K562 (cell line): ENCODE data around the gene SLC3A2.

Experiments used
- CTCF ChIP-seq, 3 experiments: IDR thresholded peaks in 2 of 3; conservative IDR thresholded peaks in 1 of 3; 2 replicates each; pipeline ENCODE4 v1.5.1; 2011 to 2012; ENCODE audit warnings: low read length in 3 of 3, mild to moderate bottlenecking in 3 of 3, control low read depth in 2 of 3, improper control_type of control experiment in 1 of 3, inconsistent platforms in 1 of 3, low read depth in 1 of 3, mixed read lengths in 1 of 3, moderate library complexity in 1 of 3; ENCODE audit not compliant: insufficient read depth in 2 of 3
- DDX20 ChIP-seq: fragments of 450-650 bp; IDR thresholded peaks from 2 replicates; pipeline ENCODE4 v1.6.1; 2016; ENCODE audit warnings: missing genetic modification characterization, low read depth, mild to moderate bottlenecking, missing compliant biosample characterization, moderate library complexity
- IRF1 ChIP-seq: sonication (generic); formaldehyde crosslinking; IDR thresholded peaks from 2 replicates; pipeline ENCODE4 v1.8.0; 2022; ENCODE audit warnings: missing genetic modification reagents, mild to moderate bottlenecking, borderline replicate concordance
- IRF2 ChIP-seq: sonication (generic); formaldehyde crosslinking; IDR thresholded peaks from 2 replicates; pipeline ENCODE4 v1.8.1; 2022; ENCODE audit warnings: mild to moderate bottlenecking, missing genetic modification reagents
- MIER1 ChIP-seq: fragments of 450-650 bp; IDR thresholded peaks from 2 replicates; pipeline ENCODE4 v1.6.1; 2016; ENCODE audit warnings: antibody characterized with exemption, mild to moderate bottlenecking, low read depth
- MXI1 ChIP-seq: IDR thresholded peaks from 2 replicates; pipeline ENCODE4 v1.6.1; 2011; ENCODE audit warnings: low read depth, mild to moderate bottlenecking, improper control_type of control experiment, low read length
- POLR2A ChIP-seq: fragments of 450-650 bp; conservative IDR thresholded peaks from 2 replicates; pipeline ENCODE4 v1.6.1; 2016
- RAD21 ChIP-seq, 2 experiments: fragments of 250-450 bp in 1 of 2; fragments of 450-650 bp in 1 of 2; sonication (Bioruptor Pico) in 1 of 2; formaldehyde crosslinking in 1 of 2; IDR thresholded peaks in 1 of 2; conservative IDR thresholded peaks in 1 of 2; 2 replicates each; pipeline versions ENCODE4 v1.4.0 to v1.8.0; 2020 to 2022; ENCODE audit warnings: mild to moderate bottlenecking in 2 of 2, moderate library complexity in 1 of 2
- RNF219 ChIP-seq: fragments of 250-450 bp; sonication (Bioruptor Pico); IDR thresholded peaks from 2 replicates; pipeline ENCODE4 v1.5.0; 2022; ENCODE audit warnings: mild to moderate bottlenecking
- USF2 ChIP-seq: sonication (generic); formaldehyde crosslinking; IDR thresholded peaks from 2 replicates; pipeline ENCODE4 v1.5.0; 2020; ENCODE audit warnings: missing genetic modification reagents
- ZNF384 ChIP-seq: IDR thresholded peaks from 2 replicates; pipeline ENCODE4 v1.6.1; 2012; ENCODE audit warnings: low read depth, low read length, improper control_type of control experiment

- no peak for TF ChIP-seq RAD21 (CRISPR knock-in tag; conservative IDR thresholded peaks at IDR 0.05 in 1 of 2, IDR thresholded peaks at IDR 0.05 in 1 of 2)
- TF ChIP-seq IRF1 (CRISPR knock-in tag), result no peak
- no peak for TF ChIP-seq USF2
- no peak for TF ChIP-seq RNF219 (CRISPR knock-in tag)
- no peak for TF ChIP-seq MXI1
- no peak for TF ChIP-seq CTCF (IDR thresholded peaks at IDR 0.05 in 2 of 3, conservative IDR thresholded peaks at IDR 0.05 in 1 of 3; ENCODE audit: insufficient read depth in 2 of 3, low read depth in 1 of 3, low read length in 3 of 3)
- no peak for TF ChIP-seq IRF2
- no peak for TF ChIP-seq DDX20 (tag)
- TF ChIP-seq ZNF384, result no peak
- no peak for TF ChIP-seq MIER1
- no peak for TF ChIP-seq POLR2A
These were observed 14.8 kb downstream of the SLC3A2 start for GRCh38 chr11:62895501-62895900.
